Measurements from ENCODE around the gene PRR14L. TPM values are rescaled to one million over a fixed set of nuclear protein-coding genes. Genes with fewer than 3 reads are reported as not detected.

Gene PRR14L
- total RNA-seq, 1 donor from 2014 or later: 14.3 TPM

DNA sequence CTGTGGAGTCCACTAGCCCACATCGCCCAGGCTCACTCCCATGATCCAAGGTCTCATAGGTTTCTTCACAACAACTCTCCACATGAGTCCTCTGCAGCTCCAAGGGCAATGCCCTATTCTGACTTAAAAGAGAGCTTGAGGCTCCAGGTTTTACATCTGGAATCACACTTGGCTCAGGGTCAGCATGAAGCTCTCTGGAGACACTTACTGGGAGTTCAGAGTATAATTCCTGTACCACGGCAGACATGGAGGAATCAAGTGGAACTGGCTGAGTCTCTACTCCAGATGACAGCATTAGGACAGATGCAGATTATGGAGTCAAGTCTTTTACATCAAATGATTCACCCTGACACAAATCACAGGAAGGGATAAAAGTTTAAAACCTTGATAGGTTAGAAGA lies 11.4 kb downstream of the PRR14L start:
- no peak for TF ChIP-seq CTCF (IDR thresholded peaks at IDR 0.05; ENCODE audit: borderline replicate concordance)
- intact Hi-C loops (cut with micrococcal nuclease): no loop called here

DNA sequence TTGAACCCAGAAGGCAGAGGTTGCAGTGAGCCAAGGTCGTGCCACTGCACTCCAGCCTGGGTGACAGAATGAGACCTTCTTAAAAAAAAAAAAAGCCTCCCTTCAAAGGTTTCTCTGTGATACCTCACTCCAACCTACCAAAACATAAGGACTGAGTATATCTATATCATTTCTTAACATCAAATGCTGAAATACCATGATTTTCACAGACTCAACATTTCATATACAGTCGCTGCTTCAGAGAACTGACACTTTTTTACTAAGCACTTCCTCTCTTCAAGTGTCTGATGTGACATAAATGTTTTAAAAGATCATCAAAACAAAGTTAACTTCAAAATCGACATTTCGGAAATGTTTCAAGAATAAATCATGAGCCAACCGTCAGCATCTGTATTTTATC lies 12.0 kb downstream of the PRR14L start:
- no peaks in the 10 kb centered on the region for H3K27me3 ChIP-seq (ENCODE audit: low read depth)
- no peak overlapping the region for H3K27ac ChIP-seq (replicated peaks)
- no peak for TF ChIP-seq CTCF (IDR thresholded peaks at IDR 0.05; ENCODE audit: borderline replicate concordance)
- H3K4me3 ChIP-seq: no peak overlapping the region
- H3K36me3 ChIP-seq: peaks cover 26% of the 10 kb centered on the region
- intact Hi-C loops (cut with micrococcal nuclease): no loop called here
- no peaks in the 10 kb centered on the region for H3K9me3 ChIP-seq (replicated peaks)
- DNase-seq: no peak
- H3K4me1 ChIP-seq: peaks cover 39% of the 10 kb centered on the region

More for the DNA sequence above, 11.4 kb downstream of the PRR14L start:
- no peaks in the 10 kb centered on the region for H3K9me3 ChIP-seq (replicated peaks)
- H3K36me3 ChIP-seq: peaks cover 26% of the 10 kb centered on the region
- H3K27me3 ChIP-seq (ENCODE audit: low read depth): no peaks in the 10 kb centered on the region
- no peak overlapping the region for H3K4me3 ChIP-seq
- no peak overlapping the region for H3K27ac ChIP-seq (replicated peaks)
- DNase-seq: no peak
- peaks cover 39% of the 10 kb centered on the region for H3K4me1 ChIP-seq

DNA sequence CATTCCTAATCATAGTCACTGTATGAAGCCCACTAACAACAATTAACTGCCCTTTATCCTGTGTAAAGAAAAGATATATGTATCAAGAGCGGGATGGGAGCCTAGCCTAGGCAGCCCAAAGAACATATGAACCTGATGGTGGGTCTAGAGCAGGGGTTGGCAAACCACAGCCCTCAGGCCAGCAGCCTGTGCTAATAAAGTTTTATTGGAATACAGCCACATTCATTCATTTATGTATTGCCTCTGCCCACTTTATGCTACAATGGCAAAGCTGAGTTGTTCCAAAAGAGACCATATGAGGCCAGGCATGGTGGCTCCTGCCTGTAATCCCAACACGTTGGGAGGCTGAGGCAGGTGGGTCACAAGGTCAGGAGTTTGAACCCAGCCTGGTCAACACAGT lies 13.5 kb downstream of the PRR14L start:
- Histone ChIP-seq H3K36me3 (peaks cover 26% of the 10 kb centered on the region), H3K9me3 (replicated peaks) (no peaks in the 10 kb centered on the region), H3K27me3 (ENCODE audit: low read depth) (no peaks in the 10 kb centered on the region), H3K27ac (replicated peaks) (no peak overlapping the region), H3K4me1 (peaks cover 33% of the 10 kb centered on the region), H3K4me3 (no peak overlapping the region)
- no peak for TF ChIP-seq CTCF (IDR thresholded peaks at IDR 0.05; ENCODE audit: borderline replicate concordance)
- intact Hi-C loops (cut with micrococcal nuclease): no loop called here
- no peak for DNase-seq

DNA sequence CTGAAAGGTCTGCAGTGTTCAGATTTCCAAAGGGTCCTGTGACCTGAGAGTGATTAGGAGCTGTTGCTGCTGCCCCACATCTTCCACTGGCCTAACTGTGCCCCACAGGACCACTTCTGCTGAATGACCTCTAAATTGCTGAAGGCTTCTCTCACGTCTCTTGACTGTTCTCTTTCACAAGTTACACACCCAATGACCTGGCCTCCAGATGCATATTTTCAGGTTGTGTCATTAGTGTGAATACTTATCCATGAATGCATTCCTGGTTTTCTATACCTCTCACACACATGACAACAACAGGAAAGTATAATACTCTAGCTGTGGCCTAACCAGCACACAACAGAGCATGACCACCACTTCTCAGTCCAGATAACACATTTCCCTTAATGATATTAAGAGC lies 15.4 kb downstream of the PRR14L start:
- H3K4me1 ChIP-seq: peaks cover 22% of the 10 kb centered on the region
- H3K9me3 ChIP-seq (replicated peaks): no peaks in the 10 kb centered on the region
- TF ChIP-seq CTCF (IDR thresholded peaks at IDR 0.05; ENCODE audit: borderline replicate concordance): no peak
- H3K4me3 ChIP-seq: no peak overlapping the region
- DNase-seq: no peak
- H3K27ac ChIP-seq (replicated peaks): no peak overlapping the region
- no peaks in the 10 kb centered on the region for H3K27me3 ChIP-seq (ENCODE audit: low read depth)
- H3K36me3 ChIP-seq: peaks cover 17% of the 10 kb centered on the region
- intact Hi-C loops (cut with micrococcal nuclease): no loop called here

GRCh38 chr22:31733580-31734079 lies 16.3 kb downstream of the PRR14L start:
- DNase-seq: no peak
- intact Hi-C loops (cut with micrococcal nuclease): no loop called here
- Histone ChIP-seq H3K9me3 (replicated peaks) (no peaks in the 10 kb centered on the region), H3K4me3 (no peak overlapping the region), H3K27ac (replicated peaks) (no peak overlapping the region), H3K4me1 (peaks cover 13% of the 10 kb centered on the region), H3K27me3 (ENCODE audit: low read depth) (no peaks in the 10 kb centered on the region), H3K36me3 (peaks cover 17% of the 10 kb centered on the region)
- no peak for TF ChIP-seq CTCF (IDR thresholded peaks at IDR 0.05; ENCODE audit: borderline replicate concordance)

All from left ventricle myocardium inferior (tissue), 1 donor.